Stomach (tissue), 4 donors: ENCODE measurements around the gene PCARE.

Experiments
- EP300 ChIP-seq: sonication (generic); formaldehyde crosslinking; IDR thresholded peaks from one replicate; pipeline ENCODE4 v1.6.1; 2017; ENCODE audit warnings: antibody characterized with exemption
- TF ChIP-seq, protein P1 (sequence below), 7 experiments: fragments of 450-650 bp in 4 of 7; fragments of 200-600 bp in 3 of 7; sonication (generic) in 3 of 7; IDR thresholded peaks; one replicate each; pipeline ENCODE4 v1.5.1; 2016 to 2019; ENCODE audit warnings: antibody characterized with exemption in 7 of 7, control low read depth in 2 of 7, mild to moderate bottlenecking in 1 of 7

DNA sequence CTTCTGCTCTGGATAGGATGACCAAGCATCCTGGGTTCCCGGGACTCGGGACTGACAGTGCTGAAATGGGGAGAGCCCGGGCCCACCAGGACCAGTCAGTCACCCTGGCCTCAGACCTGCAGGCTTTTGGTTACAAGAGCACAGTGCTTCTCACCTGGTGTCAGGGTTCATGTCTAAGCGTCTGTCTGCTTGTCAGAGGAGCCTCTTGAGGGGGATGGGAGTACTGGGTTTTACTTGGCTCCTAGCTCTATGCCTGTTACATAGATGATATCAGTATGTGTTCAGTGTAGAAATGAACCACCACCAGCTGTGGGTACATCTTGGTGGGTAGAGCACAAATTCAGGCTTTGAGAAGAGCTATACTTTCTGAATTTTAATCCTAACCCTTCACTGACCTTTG is 29.9 kb downstream of the PCARE start:
- TF ChIP-seq, protein P1, sequence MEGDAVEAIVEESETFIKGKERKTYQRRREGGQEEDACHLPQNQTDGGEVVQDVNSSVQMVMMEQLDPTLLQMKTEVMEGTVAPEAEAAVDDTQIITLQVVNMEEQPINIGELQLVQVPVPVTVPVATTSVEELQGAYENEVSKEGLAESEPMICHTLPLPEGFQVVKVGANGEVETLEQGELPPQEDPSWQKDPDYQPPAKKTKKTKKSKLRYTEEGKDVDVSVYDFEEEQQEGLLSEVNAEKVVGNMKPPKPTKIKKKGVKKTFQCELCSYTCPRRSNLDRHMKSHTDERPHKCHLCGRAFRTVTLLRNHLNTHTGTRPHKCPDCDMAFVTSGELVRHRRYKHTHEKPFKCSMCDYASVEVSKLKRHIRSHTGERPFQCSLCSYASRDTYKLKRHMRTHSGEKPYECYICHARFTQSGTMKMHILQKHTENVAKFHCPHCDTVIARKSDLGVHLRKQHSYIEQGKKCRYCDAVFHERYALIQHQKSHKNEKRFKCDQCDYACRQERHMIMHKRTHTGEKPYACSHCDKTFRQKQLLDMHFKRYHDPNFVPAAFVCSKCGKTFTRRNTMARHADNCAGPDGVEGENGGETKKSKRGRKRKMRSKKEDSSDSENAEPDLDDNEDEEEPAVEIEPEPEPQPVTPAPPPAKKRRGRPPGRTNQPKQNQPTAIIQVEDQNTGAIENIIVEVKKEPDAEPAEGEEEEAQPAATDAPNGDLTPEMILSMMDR (IDR thresholded peaks at IDR 0.05): no peak
- TF ChIP-seq EP300: no peak
